ENCODE data around the gene MTREX. TPM values are rescaled to one million over a fixed set of nuclear protein-coding genes. Genes with fewer than 3 reads are reported as not detected.

Gene MTREX
- total and polyA plus RNA-seq, 2 donors (not counting 1 experiment from before 2014, with no cell fraction given), result 7.9 to 94.0 TPM

GRCh38 chr5:55471468-55471867 lies 163.7 kb downstream of the MTREX start:
- peaks cover 2% of the 10 kb centered on the region for H3K4me1 Mint-ChIP-seq
- Histone ChIP-seq H3K4me2 (replicated peaks; ENCODE audit: low read depth, low read length, poor library complexity, severe bottlenecking) (no peak overlapping the region), H3K4me3 (ENCODE audit: control extremely low read depth in 1 of 5, extremely low read depth in 1 of 5, insufficient read depth in 1 of 5, low read depth in 2 of 5, low read length in 4 of 5) (no peak overlapping the region), H2AFZ (ENCODE audit: insufficient read depth, low read depth, low read length, poor library complexity, severe bottlenecking) (no peak overlapping the region), H3K9me3 (ENCODE audit: control extremely low read depth in 1 of 3, control insufficient read depth in 2 of 3, insufficient read depth in 1 of 3, low read length in 2 of 3) (no peaks in the 10 kb centered on the region), H3K4me1 (ENCODE audit: control insufficient read depth in 2 of 2, insufficient read depth in 2 of 2, low read length in 2 of 2) (no peaks in the 10 kb centered on the region), H4K20me1 (ENCODE audit: control insufficient read depth, insufficient read depth, low read length, poor library complexity, severe bottlenecking) (no peaks in the 10 kb centered on the region), H3K27me3 (replicated peaks in 1 of 4; ENCODE audit: control extremely low read depth in 1 of 4, control insufficient read depth in 3 of 4, insufficient read depth in 4 of 4, low read length in 3 of 4) (no peaks in the 10 kb centered on the region), H3K9ac (ENCODE audit: low read length) (no peak overlapping the region), H3K27ac (ENCODE audit: low read length in 2 of 2) (no peak overlapping the region), H3K79me2 (ENCODE audit: control insufficient read depth, insufficient read depth, low read length) (no peaks in the 10 kb centered on the region), H3K36me3 (replicated peaks in 1 of 2; ENCODE audit: control extremely low read depth in 1 of 2, control insufficient read depth in 1 of 2, extremely low read depth in 1 of 2, insufficient read depth in 2 of 2, low read length in 1 of 2) (no peaks in the 10 kb centered on the region)
- no peak overlapping the region for H3K27ac Mint-ChIP-seq
- ChIA-PET CTCF (no interaction called here), POLR2A (no interaction called here)
- ATAC-seq (ENCODE audit: low read depth) (no peak), DNase-seq (no peak)
- H3K4me3 Mint-ChIP-seq, result no peak overlapping the region
- intact Hi-C loops (cut with micrococcal nuclease), result no loop called here
- WGBS (ENCODE audit: insufficient coverage), result no CpG with 5 or more reads among the region's 1 CpG
- TF ChIP-seq CTCF (IDR thresholded peaks at IDR 0.05) (no peak), EZH2 (IDR thresholded peaks at IDR 0.05; ENCODE audit: borderline replicate concordance, insufficient read depth, low read depth, low read length, poor library complexity, severe bottlenecking) (no peak)
- H3K9me3 Mint-ChIP-seq (ENCODE audit: insufficient read depth), result no peaks in the 10 kb centered on the region
- no peaks in the 10 kb centered on the region for H3K27me3 Mint-ChIP-seq

GRCh38 chr5:55472642-55473041 lies 164.9 kb downstream of the MTREX start:
- DNase-seq (no peak), ATAC-seq (ENCODE audit: low read depth) (no peak)
- no peaks in the 10 kb centered on the region for H3K27me3 Mint-ChIP-seq
- Histone ChIP-seq H3K4me1 (ENCODE audit: control insufficient read depth in 2 of 2, insufficient read depth in 2 of 2, low read length in 2 of 2) (no peaks in the 10 kb centered on the region), H3K9me3 (ENCODE audit: control extremely low read depth in 1 of 3, control insufficient read depth in 2 of 3, insufficient read depth in 1 of 3, low read length in 2 of 3) (no peaks in the 10 kb centered on the region), H3K9ac (ENCODE audit: low read length) (no peak overlapping the region), H4K20me1 (ENCODE audit: control insufficient read depth, insufficient read depth, low read length, poor library complexity, severe bottlenecking) (no peaks in the 10 kb centered on the region), H3K36me3 (replicated peaks in 1 of 2; ENCODE audit: control extremely low read depth in 1 of 2, control insufficient read depth in 1 of 2, extremely low read depth in 1 of 2, insufficient read depth in 2 of 2, low read length in 1 of 2) (no peaks in the 10 kb centered on the region), H3K27me3 (replicated peaks in 1 of 4; ENCODE audit: control extremely low read depth in 1 of 4, control insufficient read depth in 3 of 4, insufficient read depth in 4 of 4, low read length in 3 of 4) (no peaks in the 10 kb centered on the region), H3K4me2 (replicated peaks; ENCODE audit: low read depth, low read length, poor library complexity, severe bottlenecking) (no peak overlapping the region), H2AFZ (ENCODE audit: insufficient read depth, low read depth, low read length, poor library complexity, severe bottlenecking) (no peak overlapping the region), H3K79me2 (ENCODE audit: control insufficient read depth, insufficient read depth, low read length) (no peaks in the 10 kb centered on the region), H3K27ac (ENCODE audit: low read length in 2 of 2) (no peak overlapping the region), H3K4me3 (ENCODE audit: control extremely low read depth in 1 of 5, extremely low read depth in 1 of 5, insufficient read depth in 1 of 5, low read depth in 2 of 5, low read length in 4 of 5) (no peak overlapping the region)
- H3K9me3 Mint-ChIP-seq (ENCODE audit: insufficient read depth), result no peaks in the 10 kb centered on the region
- ChIA-PET POLR2A (no interaction called here), CTCF (no interaction called here)
- no peak overlapping the region for H3K4me3 Mint-ChIP-seq
- H3K27ac Mint-ChIP-seq, result no peak overlapping the region
- no peak for TF ChIP-seq CTCF (IDR thresholded peaks at IDR 0.05)
- TF ChIP-seq EZH2 (IDR thresholded peaks at IDR 0.05; ENCODE audit: borderline replicate concordance, insufficient read depth, low read depth, low read length, poor library complexity, severe bottlenecking), result no peak
- peaks cover 6% of the 10 kb centered on the region for H3K4me1 Mint-ChIP-seq
- intact Hi-C loops (cut with micrococcal nuclease), result no loop called here
- WGBS (ENCODE audit: insufficient coverage), result 100% methylated on average over 1 of the region's 1 CpG

Other genes with a start within 250 kb of the MTREX start
- 0.58 TPM in 1 of 2 replicates, not detected in the other for gene GZMA, start 205.3 kb upstream of the MTREX start, total RNA-seq
- 1.0 and 1.4 TPM in 2 replicates for gene GZMA, start 205.3 kb upstream of the MTREX start, polyA plus RNA-seq
- gene GPX8, start 147.8 kb upstream of the MTREX start, total RNA-seq, result not detected in 2 replicates
- gene GPX8, start 147.8 kb upstream of the MTREX start, polyA plus RNA-seq, result not detected in 2 replicates
- gene CDC20B, start 134.8 kb upstream of the MTREX start, total RNA-seq, result not detected in 2 replicates
- 0.09 TPM in 1 of 2 replicates, not detected in the other for gene CDC20B, start 134.8 kb upstream of the MTREX start, polyA plus RNA-seq
- gene MCIDAS, start 80.7 kb upstream of the MTREX start, total RNA-seq, result not detected in 2 replicates
- gene MCIDAS, start 80.7 kb upstream of the MTREX start, polyA plus RNA-seq, result not detected in 2 replicates
- not detected in 2 replicates for gene CCNO, start 74.4 kb upstream of the MTREX start, total RNA-seq
- gene CCNO, start 74.4 kb upstream of the MTREX start, polyA plus RNA-seq, result not detected in 2 replicates
- 17.9 and 18.1 TPM in 2 replicates for gene DHX29, start 295 bp upstream of the MTREX start, total RNA-seq
- gene DHX29, start 295 bp upstream of the MTREX start, polyA plus RNA-seq, result 3.9 TPM in 2 replicates
- gene PLPP1, start 227.0 kb downstream of the MTREX start, total RNA-seq, result 8.8 and 11.2 TPM in 2 replicates
- gene PLPP1, start 227.0 kb downstream of the MTREX start, polyA plus RNA-seq, result 5.5 and 6.9 TPM in 2 replicates

Measured in B cell (primary cell).